Measurements from ENCODE around the gene COQ3. TPM values are rescaled to one million over a fixed set of nuclear protein-coding genes. Genes with fewer than 3 reads are reported as not detected.
A peak's percentile ranks its signal among the peaks of the same experiment; 100 is the strongest.

The COQ3 gene, protein sequence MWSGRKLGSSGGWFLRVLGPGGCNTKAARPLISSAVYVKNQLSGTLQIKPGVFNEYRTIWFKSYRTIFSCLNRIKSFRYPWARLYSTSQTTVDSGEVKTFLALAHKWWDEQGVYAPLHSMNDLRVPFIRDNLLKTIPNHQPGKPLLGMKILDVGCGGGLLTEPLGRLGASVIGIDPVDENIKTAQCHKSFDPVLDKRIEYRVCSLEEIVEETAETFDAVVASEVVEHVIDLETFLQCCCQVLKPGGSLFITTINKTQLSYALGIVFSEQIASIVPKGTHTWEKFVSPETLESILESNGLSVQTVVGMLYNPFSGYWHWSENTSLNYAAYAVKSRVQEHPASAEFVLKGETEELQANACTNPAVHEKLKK
- 11.8 TPM for total RNA-seq

DNA sequence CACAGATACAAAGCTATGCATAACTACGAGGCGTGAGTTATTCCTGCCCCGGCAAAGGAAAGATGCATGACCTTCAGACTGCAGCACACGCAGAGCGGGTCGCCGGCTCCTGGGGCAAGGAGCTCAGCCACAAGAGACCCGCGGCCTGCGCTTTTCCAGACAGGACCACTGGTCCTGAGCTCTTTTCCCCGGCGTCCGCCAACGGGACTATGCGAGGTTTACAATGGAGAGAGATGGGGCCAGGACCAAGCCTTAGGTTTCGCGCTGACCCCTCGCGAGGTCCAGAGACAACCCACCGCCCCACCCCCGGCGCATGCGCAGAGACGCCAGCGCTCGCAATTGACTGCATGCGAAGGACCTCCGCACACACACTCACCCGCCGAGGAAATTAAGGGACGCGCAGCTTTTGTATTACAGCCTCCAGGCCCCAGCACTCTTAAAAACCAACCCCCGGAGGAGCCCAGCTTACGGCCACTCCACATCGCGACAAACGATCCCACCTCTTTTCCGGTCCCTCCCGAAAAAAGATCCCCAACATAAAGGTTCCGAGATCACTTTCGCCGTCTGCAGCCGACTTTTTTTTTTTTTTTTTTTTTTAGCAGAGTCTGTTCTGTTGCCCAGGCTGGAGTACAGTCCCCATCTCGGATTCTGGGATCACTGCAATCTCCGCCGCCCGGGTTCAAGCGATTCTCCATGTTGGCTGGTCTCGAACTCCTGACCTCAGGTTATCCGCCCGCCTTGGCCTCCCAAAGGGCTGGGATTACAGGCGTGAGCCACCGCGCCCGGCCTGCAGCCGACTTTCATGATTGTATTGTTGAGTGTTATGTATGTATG, at the start of gene COQ3:
TSS of gene COQ3 (minus strand) at position 498 of the 834 bp plus-strand sequence. CDS start at position 482, 16 bp downstream.
- no peak for FAIRE-seq
- DNase-seq (ENCODE audit: low spot score in 2 of 2): peak; percentile 54 to 80

DNA sequence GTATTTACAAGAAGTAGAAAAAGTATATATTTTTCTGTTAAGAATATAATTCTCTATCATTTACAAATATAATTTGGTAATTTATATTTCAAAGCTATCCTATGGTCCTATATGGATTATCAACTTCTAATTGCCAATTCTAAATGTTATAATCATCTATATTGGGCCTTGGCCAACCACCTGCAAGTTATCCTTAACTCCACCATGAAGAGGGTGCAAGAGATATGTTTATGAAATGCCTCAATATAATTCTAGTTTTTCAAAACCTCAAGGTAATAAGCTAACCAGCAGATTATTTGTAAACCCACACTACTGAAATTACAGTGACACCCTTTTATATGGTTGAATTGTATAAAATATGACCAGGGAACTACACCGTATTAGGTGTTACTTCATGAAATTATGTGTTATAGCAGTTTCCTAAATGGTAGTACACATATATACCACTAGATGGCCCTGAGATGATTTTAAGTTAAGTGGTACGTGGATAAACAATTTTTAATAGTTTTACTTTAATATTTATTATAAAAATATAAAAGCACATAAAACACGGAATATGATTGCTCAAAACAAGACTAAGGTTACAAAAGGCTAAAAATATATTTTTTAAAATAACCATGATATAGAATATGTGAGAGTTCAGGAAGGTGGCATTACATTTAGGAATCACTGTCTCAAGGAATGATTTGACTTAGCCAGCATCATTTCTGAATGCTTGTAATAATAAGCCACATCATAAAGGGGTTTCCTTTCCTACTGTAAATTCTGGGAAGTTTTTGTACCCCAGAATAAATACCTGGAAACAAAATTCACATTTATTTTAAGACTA, 40.9 kb upstream of the COQ3 start:
- FAIRE-seq (peak; percentile 90), DNase-seq (ENCODE audit: low spot score in 2 of 2) (peak in 1 of 2 donors; percentile 14)

DNA sequence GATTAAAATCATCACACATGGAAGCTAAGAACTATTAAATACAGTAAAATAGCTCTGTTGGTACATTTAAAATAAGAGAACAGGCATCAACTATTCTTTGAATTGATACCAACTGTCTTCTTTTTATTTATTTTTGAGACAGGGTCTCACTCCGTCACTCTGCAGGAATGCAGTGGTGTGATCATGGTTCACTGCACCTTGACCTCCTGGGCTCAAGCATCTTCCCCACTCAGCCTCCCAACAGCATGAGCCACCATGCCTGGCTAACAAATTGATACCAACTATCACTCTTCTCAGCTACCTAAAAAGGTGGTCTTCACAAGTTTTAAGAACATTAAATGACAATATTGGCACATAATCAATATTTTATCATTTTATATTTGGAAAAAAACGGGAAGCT, 38.9 kb upstream of the COQ3 start:
- no peak for DNase-seq (ENCODE audit: low spot score in 2 of 2)

DNA sequence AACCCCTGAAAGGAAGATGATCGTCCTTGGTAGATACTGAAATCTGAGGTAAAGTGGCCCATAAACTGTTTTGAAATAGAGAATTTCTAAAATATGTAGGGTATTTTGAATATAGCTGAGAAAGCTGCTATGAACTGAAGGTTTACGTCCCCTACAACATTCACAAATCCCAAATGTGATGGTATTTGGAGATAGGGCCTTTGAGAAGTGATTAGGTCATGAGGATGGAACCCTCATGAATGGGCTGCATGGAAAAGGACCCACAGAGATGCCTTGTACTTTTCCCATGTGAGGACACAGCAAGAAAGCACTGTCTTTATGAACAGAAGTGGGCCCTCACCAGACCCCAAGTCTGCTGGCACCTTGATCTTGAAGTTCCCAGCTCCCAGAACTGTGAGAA, 37.9 kb upstream of the COQ3 start:
- no peak for DNase-seq (ENCODE audit: low spot score in 2 of 2)
- no peak for FAIRE-seq

More for the DNA sequence above, 38.9 kb upstream of the COQ3 start:
- FAIRE-seq: no peak

DNA sequence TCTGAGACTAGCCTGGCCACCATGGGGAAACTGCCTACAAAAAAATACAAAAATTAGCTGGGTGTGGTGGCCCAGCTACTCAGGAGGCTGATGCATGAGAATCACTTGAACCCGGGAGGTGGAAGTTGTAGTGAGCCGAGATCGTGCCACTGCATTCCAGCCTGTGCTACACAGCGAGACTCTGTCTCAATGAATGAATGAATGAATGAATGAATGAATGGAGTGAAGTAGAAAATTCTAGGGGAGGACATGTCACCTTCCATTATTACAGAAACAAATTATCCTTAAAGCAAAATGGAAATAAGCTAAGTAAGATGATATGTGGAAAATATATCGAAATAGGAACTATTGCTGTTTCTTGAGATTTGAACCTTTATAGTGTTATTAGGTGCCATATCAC, 34.0 kb upstream of the COQ3 start:
- DNase-seq (ENCODE audit: low spot score in 2 of 2): no peak
- FAIRE-seq: no peak

DNA sequence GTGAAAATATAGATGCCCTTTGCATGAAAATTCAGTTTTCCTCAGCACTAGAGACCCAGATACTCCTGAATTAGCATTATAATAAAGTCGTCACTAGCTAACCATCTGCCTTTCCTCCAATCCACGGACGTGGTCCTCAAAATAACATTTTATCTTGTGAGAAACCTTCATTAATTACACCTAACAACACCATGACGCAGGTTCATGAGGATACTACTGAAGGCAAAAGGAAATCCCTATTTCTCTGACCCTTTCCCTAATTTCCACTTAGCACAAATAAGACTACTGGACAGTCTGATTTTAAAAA, 32.4 kb upstream of the COQ3 start:
- DNase-seq (ENCODE audit: low spot score in 2 of 2) (no peak), FAIRE-seq (no peak)

DNA sequence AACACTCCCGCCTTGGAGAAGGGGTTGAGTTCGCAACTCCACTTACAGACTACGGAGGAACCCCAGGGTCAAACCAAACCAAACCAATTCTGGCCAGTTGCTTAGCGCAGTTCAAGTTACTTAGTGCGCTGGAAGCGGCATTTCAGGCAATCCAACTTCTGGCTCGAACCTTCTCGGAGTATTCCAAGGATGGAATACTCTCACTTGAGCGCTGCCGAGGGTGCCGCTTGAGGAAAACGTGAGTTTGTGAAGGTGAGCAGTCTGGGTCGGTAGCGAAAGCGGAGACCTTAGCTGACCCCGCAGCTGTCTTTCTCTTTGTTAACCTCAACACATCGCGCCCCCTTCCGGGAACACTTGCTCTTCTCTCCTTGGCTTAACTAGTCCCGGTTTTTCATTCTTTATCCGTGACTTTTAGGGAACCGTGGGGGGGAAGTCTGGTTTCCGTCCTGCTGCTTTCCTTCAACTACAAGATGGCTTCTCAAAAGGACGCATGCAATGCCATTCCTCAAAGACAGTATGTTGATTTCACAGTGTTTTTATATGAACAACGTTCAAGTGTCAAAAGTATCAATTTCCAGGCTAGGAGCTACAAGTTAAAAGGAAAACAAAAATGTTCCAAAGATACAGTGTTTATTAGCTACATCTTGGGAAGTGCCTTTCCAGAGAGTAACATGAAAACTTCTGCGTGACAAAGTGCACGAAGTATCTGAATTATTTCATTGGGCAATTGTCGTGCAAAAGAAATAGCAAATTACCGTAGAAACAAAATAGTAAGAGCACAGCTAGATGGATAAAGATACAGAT, 31.9 kb upstream of the COQ3 start:
- no peak for FAIRE-seq
- DNase-seq (ENCODE audit: low spot score in 2 of 2): peak; percentile 8 to 32

DNA sequence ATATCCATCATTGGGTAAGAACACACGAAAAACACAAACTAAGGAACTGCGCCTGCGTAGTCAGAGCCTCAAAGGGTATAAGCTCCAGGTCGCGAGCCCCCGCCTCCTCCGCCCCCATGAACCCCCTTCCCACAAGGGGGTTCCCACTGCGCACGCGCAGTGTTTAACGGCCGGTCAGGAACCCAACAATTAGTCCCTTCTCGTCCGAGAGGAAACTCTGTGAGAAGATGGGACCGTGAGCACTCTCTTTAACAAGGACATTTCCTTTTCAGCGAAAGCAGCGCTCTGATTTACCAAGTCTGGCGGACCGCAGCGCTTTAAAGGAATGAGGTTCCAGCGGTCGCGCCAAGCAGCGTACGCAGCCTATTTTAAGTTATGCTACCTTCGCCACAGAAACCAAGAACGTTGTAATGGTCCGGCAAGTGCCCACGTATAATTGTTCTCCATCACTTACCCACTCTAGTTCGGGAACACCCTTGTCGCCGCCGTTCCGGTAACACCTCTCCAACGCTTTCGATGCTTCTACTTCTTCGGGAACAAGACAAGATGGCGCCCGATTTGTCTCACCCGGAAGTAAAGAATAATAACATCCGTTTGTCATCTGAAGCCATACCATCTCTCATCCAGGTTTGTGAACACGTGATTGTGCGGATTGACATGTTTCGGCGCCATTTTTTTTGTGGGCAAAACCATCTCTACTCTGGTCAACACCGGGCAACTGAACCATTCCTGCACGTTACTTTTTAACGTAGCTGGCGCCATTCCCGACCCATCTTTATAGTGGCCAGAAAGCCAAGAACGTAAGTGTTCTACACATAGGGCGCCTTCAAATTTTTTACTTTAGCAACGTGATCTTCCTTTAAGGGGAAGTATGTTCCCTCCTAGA, 31.0 kb upstream of the COQ3 start, which contains the start of gene PNISR:
TSS of gene PNISR (minus strand) at position 548 of the 886 bp plus-strand sequence. CDS start 10,649 bp downstream, outside the sequence.
- DNase-seq (ENCODE audit: low spot score in 2 of 2) (peak; percentile 62 to 64), FAIRE-seq (peak; percentile 79)

DNA sequence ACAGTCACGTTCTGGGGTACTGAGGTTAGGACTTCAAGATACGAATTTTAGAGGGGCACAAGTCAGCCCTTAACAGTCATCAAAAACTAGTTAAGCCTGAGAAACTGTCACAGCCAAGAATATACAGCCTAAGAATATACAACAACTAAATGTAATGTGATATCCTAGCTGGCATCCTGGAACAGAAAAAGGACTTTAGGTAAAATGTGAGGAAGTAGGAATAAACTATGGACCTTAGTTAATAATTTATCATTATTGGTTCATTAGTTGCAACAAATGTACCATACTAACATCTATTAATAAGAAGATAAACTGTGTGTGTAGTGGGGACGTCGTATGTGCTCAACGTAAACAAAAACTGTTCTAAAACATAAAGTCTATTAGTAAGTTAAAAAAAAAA, 30.0 kb upstream of the COQ3 start:
- FAIRE-seq (no peak), DNase-seq (ENCODE audit: low spot score in 2 of 2) (no peak)

DNA sequence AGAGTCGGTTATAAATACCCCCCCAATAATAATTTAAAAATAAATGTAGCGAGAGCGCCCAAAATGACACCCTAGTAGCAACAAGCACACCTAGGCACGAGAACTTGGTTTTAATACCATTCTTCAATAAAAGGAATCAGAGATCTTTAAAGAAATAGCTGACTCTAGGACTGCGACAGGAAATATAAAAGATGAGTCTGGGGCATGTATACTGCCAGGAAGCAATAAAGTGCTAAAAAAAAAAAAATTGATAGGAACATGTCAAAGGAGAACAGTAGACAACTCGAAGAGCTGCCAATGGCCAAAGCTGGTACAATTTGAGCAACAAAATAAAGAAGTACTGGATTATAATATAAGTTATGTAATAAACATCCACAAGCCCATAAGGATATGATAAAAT, 28.9 kb upstream of the COQ3 start:
- FAIRE-seq (no peak), DNase-seq (ENCODE audit: low spot score in 2 of 2) (no peak)

DNA sequence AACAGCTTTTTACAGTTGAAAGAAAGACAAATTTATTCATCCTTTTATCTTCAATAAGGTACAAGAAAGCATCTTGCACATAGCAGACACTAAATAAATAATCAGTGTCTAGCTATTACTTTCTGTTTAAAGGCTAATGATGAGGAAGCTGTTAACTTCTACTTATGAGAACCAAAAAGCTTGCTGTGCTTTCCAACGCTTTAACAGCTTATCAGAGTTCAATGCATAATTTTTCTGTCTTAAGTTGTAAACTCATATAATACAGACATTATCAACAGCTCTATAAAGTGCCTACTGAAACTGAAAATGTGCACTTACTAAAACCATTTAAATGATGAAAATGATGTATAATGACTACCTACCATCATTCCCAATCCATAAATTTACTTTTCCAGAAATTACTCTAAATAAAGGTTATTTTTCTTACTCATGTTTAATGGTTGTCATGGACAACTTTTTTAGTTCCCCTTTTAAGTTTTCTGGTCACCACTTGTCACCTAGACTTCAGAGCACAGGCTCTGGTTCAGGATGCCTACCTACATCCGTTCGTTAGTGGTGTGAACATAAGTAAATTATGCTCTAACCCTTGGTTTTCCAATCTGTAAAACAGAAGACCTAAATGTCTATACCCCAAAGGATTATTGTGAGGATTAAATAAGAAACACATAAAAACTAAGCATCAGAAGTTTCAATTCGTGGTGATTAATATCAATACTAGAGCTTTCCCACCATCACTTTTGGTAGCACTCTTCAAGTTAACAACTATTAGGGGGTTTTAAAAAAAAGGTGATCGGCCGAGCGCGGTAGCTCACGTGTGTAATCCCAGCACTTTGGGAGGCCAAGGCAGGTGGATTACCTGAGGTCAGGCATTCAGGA, 23.1 kb upstream of the COQ3 start:
- FAIRE-seq: no peak
- DNase-seq (ENCODE audit: low spot score in 2 of 2): no peak

DNA sequence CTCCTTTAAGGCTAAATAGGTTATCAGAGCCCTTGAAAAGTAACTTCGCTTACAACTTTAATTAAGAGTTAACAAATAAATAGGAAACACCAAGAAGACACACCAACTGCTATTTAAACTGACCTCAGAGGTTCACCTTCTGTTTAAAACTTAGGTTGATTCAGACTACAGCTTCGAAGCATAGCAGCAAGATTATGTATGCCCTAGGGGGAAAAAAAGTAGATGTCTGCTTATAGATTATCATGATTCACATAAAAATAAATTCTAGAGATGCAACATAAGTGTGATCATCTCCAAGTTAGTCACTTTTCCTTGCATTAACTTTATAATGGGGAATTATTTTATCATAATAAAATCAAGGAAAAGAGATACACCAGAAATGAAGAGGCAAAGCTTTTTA, 22.2 kb upstream of the COQ3 start:
- DNase-seq (ENCODE audit: low spot score in 2 of 2) (no peak), FAIRE-seq (no peak)

DNA sequence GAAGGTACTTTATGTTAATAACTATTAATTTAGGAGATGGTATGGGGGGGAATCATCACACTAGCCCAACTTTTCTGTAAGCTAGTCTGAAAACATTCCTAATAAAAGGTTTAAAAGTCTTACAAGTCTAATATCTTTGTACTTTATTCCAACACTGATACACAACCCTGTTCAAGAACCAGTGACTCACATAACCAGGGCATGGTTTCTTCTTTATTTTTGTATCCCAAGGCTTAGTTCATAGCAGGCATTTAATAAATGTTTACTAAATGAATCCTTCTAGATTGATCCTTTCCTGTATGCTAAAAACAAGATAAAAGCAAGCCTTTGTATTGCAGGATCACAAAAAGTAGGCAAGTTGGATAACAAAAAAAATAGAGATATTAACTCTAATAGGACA, 21.5 kb upstream of the COQ3 start:
- DNase-seq (ENCODE audit: low spot score in 2 of 2) (no peak), FAIRE-seq (no peak)

DNA sequence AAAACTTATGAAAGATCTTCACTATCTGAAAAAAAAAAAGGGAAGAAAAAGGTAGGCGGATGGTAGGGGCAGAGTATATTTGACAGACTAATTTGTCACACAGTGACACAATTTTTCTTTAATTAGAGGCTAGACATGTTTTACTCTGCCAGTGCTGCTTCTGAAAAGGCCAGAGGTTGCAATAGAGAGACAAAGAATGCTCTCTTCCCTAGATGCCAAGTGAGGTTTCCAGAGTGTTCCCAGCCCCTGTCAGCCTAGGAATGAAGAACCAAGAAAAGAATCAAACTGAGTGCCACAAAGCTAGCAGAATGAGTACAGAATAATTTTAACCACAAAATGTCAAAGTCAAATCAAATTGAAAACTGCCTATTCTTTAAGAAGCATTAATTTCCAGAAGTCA, 18.1 kb upstream of the COQ3 start:
- peak; percentile 13 for FAIRE-seq
- no peak for DNase-seq (ENCODE audit: low spot score in 2 of 2)

DNA sequence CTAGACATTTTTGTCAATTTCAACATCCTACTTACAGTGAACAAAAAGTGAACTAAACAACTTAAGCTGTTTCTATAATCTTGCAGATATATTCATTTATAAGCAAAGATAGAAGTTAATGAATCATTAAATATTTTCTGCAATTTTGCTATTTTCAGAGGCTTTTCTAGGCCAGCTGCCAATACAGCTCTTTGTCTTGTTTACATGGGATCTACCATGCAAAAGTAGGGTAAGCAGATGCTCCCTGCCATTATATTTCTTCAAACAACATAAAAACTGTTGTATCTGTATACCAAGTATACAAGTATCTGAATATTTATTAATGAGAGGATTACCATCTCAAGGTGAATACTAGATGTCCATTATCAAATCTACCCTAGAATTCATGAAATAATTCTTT, 15.7 kb upstream of the COQ3 start:
- DNase-seq (ENCODE audit: low spot score in 2 of 2) (no peak), FAIRE-seq (no peak)

DNA sequence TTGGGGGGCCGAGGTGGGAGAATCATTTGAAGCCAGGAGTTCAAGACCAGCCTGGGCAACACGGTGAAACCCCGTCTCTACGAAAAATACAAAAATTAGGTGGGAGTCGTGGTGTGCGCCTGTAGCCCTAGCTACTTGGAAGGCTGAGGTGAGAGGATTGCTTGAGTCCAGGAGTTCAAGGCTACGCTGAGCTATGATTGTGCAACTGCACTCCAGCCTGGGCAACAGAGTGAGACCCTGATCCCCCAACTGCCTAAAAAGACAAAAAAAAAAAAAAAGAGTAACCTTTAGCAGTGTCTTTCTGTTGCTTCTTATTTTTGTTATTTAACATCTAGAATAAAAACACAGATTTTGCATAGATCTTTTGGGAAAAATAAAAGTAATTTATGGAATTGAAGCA, 13.1 kb upstream of the COQ3 start:
- DNase-seq (ENCODE audit: low spot score in 2 of 2) (no peak), FAIRE-seq (no peak)

DNA sequence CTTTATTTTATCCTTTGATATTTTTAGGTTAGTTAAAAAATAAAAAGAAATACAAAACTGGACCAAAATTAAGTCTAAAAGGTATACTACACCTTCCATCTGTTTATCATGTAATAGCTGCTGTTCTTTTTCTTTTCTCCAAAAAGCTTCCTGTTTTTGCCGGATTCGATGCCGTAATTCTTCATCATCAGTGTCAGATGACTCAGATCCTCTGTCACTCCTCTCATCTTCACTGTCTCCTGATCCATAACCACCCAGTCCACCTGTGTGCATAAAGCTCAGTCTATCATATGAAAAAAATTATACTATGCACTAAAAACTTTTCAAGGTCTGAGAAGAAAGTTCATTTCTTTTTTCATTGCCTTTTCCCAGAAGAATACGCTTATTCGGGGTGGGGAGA, 8.5 kb upstream of the COQ3 start:
- no peak for DNase-seq (ENCODE audit: low spot score in 2 of 2)
- no peak for FAIRE-seq

DNA sequence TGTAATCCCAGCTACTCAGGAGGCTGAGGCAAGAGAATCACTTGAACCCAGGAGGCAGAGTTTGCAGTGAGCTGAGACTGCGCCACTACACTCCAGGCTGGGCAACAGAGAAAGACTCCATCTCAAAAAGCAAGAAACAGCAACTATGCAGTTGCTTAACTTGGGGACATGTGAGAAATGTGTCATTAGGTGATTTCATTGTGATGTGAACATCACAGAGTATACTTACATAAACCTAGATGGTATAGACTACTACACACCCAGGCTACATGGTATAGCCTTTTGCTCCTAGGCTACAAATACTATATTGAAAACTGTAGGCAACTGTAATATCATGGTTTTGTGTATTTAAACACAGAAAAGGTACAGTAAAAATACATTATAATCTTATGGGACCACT, 3.3 kb upstream of the COQ3 start:
- no peak for FAIRE-seq
- no peak for DNase-seq (ENCODE audit: low spot score in 2 of 2)
